Stimulated activated CD4-positive, alpha-beta T cell treated with anti-CD3 and anti-CD28 coated beads, Interleukin-1b, Interleukin-23, amount 100 ng/mL, for 24 hours (primary cell): ENCODE data around the gene RHOU.

ENCODE experiments used
- DNase-seq, 4 experiments: peaks; one replicate each; pipeline ENCODE4 v3.0.0-alpha.2; 2020; ENCODE audit warnings: low read depth in 4 of 4, low spot score in 1 of 4

RHOU gene

DNA sequence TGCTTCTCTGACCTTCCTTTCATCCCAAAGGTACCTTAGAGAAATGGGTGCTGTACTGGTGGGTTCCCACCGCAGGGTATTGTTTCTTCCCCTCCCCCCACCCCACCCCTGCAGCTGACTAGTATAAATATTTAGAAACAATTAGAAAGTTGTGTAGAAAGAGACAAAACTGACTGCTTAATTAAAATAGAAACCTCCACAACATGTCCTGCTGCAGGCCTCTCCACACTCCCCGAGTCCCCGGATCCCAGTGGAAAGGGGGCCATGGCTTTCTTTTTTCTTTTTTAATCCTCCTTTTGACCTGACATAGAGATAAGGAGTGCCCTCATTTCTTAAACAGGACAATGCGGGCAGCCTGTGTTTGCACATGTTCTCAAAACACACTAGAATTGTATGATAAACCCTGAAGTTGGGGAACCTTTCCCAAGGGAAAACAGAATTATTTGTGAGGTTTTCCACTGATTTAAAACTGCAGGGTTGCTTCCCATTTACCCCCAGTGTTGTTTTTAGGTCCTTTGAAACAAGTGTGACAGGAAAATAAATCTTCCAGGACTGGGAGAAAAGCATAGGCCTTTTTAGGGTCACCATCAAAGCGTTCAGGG lies 1.7 kb downstream of the RHOU start:
- no peak for DNase-seq

DNA sequence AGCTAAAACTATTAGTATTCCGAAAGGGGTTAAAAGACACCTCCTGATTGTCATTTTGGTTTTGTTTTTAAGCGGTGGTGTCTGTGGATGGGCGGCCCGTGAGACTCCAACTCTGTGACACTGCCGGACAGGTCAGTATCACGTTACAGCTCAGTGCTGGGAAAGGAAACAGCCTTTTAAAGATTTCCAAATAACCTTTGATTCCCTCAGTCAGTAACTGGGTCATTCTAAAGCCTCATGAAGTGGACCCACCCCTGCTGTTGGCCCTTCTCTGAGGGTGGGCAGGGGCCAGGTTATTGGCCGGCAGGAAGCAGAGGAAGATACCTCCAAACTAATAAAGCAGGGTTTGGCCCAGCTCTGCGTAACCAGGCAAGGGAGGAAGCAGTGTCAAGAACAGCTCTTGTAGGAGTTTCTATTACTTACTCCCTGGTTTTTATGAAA lies 2.3 kb downstream of the RHOU start:
- DNase-seq = no peak

DNA sequence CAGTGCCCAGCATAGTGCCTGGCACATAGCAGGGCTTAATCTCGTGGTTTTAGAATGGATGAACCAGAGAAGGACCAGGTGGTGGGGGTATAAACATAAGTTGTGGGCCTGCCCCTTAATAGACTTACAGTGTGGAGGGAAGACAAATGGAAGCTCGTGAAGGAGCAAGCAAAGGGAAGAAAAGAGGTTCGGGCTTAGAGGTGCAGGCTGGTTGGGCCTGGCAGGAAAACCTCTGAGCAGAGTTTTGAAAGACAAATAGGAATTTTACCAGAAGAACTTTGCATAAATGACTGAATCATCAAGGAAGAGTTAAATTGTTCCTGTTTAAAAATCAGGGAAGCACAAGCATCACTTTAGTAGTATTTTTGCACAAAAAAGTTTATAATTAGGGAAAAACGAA lies 4.5 kb downstream of the RHOU start:
- DNase-seq = no peak

DNA sequence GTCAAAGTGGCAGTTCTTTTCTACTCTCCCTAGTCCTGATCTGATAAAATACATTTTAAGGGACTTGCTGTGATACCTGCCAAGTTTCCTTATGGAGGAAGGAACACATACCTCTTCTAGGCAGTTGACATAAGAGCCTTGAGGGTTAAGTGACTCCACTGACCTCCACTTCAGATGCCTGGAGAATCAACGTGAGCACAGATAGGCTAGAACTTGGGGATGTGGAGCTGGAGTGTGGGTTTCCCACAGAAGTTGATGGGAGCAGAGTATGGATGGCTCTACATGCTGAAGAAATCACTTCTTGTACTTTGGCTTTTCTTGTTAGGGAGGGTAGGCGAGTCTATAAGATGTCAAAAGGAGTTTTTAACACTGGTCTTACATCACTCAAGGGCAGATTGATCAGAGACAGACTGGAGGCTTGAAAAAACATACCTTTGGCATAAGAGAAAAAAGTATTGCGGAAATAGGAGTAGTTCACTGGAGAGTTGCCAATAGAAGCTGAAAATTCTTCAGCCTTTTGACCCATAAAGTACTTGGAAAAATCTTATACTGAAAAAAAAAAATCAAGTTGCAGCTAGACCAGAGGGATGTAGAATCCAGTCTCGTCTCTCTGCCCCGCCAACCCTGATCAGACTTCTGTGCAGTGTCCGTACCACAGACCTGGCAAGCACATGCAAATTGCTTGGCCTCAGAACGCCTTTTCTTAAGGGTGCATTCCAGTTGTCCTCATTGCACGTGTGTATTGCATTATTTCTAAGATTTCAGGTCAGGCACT lies 5.5 kb downstream of the RHOU start:
- no peak for DNase-seq

GRCh38 chr1:228742281-228742860 lies 7.1 kb downstream of the RHOU start:
- no peak for DNase-seq

GRCh38 chr1:228743405-228743804 lies 8.1 kb downstream of the RHOU start:
- DNase-seq = no peak

DNA sequence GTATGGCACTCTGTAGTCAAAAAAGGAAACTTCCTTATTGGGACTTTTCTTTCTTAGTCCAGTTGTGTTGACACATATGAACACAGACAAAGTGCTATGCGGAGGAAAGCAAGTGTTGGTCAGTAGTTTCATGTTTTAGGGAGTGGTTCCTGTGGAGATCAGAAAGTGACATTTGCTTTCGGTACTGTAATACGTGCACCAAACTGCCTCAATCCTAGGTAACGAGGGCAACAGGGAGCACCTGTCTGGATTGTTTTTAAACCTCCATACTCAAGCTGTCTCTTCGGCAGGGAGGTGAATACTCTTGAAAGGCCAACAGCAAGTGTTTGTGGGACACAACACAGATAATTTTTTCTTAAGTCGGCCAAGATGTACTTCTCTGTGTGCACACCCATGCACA lies 9.1 kb downstream of the RHOU start:
- no peak for DNase-seq

DNA sequence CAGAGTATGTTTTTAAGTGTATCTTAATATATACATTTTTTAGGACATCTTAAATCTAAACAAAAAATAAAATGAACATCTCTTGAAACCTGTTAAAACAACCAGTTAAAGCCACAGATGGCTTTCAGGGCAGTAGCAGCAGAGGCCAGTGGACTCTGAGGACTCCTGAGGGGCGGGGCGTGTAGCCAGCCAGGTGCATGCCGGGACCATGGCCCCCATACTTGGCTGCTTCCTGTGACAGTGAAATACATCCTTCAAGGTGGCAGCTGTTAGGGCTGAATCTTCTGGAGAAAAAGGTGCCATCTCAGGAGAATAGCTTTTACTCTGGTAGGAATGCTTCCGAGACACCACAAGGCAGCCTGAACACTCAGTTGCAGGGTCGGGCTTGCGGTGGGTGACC lies 9.6 kb downstream of the RHOU start:
- DNase-seq = no peak

DNA sequence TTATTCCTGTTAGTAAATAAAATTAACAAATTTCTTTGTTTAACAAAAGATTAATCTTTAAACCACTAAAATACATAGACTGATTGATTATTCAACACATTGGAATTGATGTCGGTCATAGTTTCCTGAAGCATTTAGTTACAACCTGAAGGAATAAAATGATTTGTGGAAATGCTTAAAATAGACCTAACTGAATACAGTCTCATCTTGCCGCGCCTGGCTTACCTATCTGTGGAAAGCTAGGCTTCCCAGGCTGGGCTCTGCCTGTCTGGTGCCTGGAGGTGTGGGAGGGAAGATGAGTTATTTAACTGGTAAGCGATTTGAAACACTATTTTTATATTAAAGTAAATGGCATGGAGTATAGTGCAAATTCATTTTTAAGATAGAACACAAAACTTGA lies 10.2 kb downstream of the RHOU start:
- no peak for DNase-seq

DNA sequence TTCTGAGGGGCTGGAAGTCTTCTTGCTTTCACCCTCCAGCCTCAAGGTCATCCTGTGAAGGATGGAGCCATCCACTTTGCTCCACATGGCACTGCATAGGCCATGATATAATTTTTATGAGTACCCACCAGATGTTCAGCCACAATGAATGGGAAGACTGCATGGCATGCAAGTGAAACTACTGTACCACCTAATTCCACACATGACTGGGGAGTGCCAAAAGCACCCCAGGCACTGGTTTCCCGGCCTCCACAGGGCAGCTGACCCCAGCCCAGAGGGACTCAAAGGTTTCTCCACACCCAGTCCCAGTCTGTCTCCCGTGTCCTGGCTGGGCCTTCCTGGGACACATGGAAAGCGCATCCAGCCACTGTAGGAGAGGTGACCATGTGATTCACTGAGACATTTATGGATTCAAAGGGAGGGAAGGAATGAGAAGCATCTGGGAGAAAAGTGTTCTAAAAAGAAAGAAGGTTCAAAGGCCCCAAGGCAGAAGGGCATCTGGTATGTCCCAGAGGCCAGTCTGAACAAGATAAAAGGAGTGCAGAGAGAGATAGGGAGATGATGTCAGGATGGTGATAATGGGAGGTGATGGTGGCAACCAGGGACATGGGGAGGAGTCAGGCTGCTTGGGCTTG lies 12.1 kb downstream of the RHOU start:
- DNase-seq = no peak

DNA sequence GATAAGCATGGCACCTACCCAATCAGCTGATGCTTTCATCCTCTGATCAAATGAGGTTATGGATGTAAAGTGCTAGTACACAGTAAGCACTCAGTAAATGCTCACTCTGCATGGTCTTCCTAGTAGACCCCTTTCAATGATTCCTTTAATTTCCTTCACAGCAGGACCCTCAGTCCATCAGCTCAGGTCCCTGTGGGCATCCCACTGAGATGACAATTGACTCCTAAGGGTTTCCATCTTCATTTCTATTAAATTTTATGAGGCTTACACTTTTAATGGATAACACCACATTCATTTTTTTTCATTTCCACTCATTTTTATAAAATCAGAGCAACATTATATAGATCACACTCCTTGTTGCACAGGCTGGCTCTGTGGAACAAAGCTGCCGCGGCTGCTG lies 12.8 kb downstream of the RHOU start:
- DNase-seq = no peak

DNA sequence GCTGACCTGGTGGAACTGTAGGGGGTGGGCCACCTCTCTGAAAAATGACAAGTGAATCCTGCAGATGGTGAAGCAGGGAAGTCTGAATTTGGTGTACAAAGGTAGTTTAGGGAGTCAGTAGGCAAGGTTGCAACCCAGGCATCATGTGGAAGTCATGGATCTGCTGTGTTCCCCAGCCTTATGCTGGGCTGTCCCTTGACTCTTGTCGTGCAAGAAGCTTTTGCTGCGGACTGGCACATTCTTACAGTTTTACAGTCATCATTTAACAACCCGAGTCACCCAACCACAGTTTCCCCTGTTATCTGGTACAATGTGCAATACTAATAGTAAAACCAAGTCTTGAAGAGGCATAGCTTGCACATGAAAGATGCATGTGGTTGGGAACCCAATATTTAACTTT lies 13.2 kb downstream of the RHOU start:
- no peak for DNase-seq

- DNase-seq = no peak
Measured at GRCh38 chr1:228749765-228750164, 14.5 kb downstream of the RHOU start.

GRCh38 chr1:228750915-228751314 lies 15.6 kb downstream of the RHOU start:
- DNase-seq = no peak

- DNase-seq = no peak
Measured at GRCh38 chr1:228751360-228752098, 16.2 kb downstream of the RHOU start.

- DNase-seq = no peak
Measured at GRCh38 chr1:228752258-228752657, 17.0 kb downstream of the RHOU start.

- no peak for DNase-seq
Measured at GRCh38 chr1:228752675-228753265, 17.5 kb downstream of the RHOU start.

DNA sequence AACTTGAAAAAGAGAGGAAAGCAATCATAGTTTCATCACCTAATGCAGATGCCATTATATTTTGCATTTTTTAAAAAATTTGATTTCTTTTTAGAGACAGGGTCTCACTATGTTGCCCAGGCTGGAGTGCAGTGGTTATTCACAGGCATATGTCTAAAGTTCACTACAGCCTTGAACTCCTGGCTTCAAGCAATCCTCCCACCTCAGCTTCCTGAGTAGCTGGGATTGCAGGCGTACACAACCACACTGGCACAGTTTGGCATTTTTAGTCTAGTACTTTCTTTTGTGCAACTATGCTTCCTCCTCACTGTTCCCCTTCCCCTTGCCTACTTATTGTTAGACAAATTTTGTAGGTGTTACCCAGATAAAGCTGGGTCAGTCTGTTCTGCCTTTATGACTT lies 18.0 kb downstream of the RHOU start:
- DNase-seq = no peak

DNA sequence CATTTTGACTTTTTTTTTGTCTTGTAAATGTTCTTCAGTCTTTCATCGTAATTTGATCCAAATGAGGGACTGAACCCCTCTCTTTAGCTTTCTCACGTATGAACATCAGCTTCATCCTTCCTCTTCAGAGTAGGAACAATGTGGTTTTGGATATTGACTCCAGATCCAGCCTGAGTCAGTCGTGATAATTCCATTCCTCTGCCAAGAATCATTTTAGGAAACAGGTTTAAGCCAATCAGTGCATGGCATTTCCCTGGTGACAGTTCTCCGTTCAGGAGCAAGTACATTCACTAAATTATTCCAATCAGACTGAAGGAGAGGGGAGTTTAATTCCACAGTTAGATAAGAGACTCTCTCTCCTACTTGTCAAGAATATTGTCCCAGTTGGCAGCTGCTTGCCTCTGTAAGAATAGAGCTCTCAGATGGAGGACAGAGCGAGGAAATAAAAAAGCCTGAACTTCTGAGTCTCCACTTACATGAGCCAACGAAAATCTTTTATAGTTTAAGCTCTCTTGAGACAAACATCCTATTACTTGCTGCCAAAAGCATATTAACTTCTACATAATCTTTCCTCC lies 18.6 kb downstream of the RHOU start:
- DNase-seq = no peak

GRCh38 chr1:228754646-228755268 lies 19.5 kb downstream of the RHOU start:
- no peak for DNase-seq
